AG09309 (cell line): Measurements from ENCODE around the gene MED13L.

Source experiments
- DNase-seq: peaks from one replicate; pipeline ENCODE4 v3.0.0-alpha.2; 2010; ENCODE audit warnings: low read depth
- H3K4me3 ChIP-seq: 2 replicates; pipeline ENCODE4 v1.5.1; 2011; ENCODE audit warnings: mild to moderate bottlenecking, low read depth, low read length, moderate library complexity; ENCODE audit not compliant: control insufficient read depth
- TF ChIP-seq, protein P1 (sequence below): IDR thresholded peaks from 2 replicates; pipeline ENCODE4 v1.5.1; 2011; ENCODE audit warnings: mild to moderate bottlenecking, low read depth, low read length, inconsistent platforms; ENCODE audit not compliant: insufficient read depth, control insufficient read depth; ENCODE audit errors: missing control alignments

MED13L gene

DNA sequence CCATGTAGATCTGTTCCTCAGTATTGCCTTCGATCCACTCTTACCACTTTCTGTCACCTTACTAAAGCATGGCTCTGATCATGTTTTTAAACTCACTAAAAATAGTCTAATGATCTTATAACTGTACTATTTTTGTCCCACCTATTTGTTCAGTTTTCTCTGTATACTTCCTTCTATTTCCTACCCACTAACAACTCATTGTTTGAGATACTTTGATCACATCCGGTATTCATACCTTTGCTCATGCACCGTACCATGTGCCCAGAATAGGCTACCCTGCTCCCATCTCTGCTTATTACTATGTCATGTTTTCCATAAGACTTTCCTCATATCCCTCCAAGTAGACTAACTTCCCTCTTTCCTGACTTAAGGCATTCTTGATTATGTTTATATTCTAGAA is 128.6 kb downstream of the MED13L start:
- H3K4me3 ChIP-seq, result no peak overlapping the region
- no peak for DNase-seq
- TF ChIP-seq, protein P1, sequence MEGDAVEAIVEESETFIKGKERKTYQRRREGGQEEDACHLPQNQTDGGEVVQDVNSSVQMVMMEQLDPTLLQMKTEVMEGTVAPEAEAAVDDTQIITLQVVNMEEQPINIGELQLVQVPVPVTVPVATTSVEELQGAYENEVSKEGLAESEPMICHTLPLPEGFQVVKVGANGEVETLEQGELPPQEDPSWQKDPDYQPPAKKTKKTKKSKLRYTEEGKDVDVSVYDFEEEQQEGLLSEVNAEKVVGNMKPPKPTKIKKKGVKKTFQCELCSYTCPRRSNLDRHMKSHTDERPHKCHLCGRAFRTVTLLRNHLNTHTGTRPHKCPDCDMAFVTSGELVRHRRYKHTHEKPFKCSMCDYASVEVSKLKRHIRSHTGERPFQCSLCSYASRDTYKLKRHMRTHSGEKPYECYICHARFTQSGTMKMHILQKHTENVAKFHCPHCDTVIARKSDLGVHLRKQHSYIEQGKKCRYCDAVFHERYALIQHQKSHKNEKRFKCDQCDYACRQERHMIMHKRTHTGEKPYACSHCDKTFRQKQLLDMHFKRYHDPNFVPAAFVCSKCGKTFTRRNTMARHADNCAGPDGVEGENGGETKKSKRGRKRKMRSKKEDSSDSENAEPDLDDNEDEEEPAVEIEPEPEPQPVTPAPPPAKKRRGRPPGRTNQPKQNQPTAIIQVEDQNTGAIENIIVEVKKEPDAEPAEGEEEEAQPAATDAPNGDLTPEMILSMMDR, result no peak

DNA sequence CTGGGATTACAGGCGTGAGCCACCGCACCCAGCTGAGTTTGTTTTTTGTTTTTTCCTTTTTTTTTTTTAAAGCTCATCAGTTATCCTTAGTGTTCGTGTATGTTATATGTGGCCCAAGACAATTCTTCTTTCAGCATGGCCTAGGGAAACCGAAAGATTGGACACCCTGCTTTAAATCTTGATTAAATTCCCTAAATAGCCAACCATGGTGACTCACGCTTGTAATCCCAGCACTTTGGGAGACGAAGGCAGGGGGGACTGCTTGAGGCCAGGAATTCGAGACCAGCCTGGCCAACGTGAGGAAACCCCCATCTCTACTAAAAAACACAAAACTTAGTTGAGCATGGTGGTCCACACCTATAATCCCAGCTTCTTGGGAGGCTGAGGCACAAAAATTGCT is 131.1 kb downstream of the MED13L start:
- TF ChIP-seq, protein P1, result no peak
- no peak overlapping the region for H3K4me3 ChIP-seq
- no peak for DNase-seq

DNA sequence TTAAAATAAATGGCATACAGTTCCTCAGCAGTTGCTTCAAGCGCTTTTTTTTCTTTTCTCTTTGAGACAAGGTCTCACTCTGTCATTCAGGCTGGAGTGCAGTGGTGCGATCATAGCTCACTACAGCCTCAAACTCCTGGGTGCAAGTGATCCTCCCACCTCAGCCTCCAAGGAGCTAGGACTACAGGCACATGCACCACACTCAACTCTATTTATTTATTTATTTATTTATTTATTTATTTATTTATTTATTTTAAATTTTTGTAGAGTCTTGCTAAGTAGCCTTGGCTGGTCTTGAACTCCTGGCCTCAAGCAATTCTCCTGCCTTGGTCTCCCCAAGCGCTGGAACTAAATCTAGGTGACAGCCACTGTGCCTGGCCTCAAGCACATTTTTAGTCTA is 132.0 kb downstream of the MED13L start:
- H3K4me3 ChIP-seq, result no peak overlapping the region
- DNase-seq, result no peak
- TF ChIP-seq, protein P1, result no peak

DNA sequence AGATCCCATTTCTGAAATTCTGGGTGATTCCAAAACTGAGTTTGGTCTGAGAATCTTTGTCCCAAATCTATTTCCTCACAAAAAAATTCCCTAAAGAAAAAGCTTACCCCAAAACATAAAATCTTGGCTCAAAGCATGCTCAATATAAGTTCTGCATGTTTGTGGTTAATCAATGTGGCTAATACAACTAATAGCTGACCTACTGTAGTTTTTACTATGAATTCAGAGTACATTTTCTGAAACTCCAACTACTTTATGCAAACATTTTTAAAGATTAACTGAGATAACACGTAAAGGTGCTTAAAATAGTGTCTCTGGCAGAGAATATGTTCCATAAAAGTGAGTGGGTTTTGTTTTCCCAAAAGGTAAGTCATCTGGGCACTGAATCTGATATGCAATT is 133.1 kb downstream of the MED13L start:
- no peak overlapping the region for H3K4me3 ChIP-seq
- TF ChIP-seq, protein P1, result no peak
- no peak for DNase-seq

DNA sequence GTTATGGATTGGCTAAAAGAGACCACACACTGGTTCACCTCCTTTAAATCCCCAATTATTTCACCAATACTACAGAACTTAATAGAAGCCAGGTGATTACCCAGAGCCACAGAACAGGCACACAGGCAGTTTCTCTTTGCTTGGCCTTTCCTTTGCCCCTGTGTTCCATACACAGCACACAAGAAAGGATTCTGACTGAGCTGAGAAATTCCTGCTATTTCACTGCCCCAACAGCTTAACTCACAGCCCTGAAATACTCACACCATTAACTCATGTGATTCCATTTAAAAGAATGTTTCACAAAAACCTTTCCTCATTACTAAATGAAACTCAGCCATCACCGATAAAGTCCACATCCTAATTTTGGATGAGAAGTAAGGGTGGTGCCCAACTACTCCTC is 133.6 kb downstream of the MED13L start:
- DNase-seq, result no peak
- no peak overlapping the region for H3K4me3 ChIP-seq

DNA sequence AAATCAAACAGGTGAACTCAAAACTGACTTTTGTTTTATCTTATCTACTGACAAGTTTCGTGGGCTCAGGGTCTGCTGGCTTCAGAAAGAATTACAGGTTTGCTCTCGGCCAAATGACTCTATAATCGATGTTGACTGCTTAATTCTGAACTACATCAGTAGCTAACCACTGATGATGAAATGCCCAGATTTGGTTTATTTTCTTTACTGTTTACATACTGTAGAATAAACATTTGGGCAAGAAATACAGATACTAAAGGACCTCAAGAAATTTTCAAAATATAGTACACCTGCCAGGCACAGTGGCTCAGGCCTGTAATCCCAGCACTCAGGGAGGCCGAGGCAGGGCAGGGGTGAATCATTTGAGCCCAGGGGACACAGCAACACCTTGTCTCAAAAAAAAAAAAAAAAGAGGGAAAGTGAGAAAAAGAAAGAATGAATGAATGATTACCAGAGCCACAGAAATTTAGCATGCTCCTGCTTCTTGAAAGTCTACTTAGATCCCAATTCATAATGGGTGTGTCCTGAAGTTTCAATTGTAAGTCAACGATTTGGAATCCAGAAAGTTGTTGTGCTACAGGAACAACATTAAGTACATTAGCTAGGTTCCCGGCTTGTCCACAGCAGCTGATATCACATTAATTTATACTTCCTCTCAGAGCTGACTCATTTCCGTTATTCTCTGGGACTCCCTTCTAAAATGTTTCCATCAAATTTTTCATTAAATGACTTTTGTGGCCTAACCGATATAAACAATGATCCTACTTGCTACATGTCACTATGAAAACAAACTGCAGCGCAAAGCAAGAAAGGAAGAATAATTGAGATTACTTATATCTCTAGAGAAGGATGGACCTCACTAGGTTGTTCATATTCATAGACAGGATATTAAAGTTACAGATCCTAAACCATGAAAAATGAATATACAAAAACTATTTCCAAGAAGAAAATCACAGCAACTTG is 134.3 kb downstream of the MED13L start:
- DNase-seq, result no peak
- TF ChIP-seq, protein P1, result no peak
- no peak overlapping the region for H3K4me3 ChIP-seq

More for the DNA sequence above, 133.6 kb downstream of the MED13L start:
- TF ChIP-seq, protein P1, result no peak
